Liver (tissue), 9 donors: ENCODE results near the gene WNT16. TPM values are rescaled to one million over a fixed set of nuclear protein-coding genes. Genes with fewer than 3 reads are reported as not detected.
A peak's percentile ranks its signal among the peaks of the same experiment; 100 is the strongest.

Experiments used
- DNase-seq: peaks from one replicate; pipeline ENCODE4 v3.0.0-alpha.2; 2017; ENCODE audit warnings: low spot score
- H3K27ac ChIP-seq, 2 donors: one replicate each; pipeline ENCODE4 v1.7.0; 2013; ENCODE audit warnings: inconsistent platforms in 2 of 2, low read length in 2 of 2, control low read depth in 1 of 2, low read depth in 1 of 2, mild to moderate bottlenecking in 1 of 2
- H3K27me3 ChIP-seq, 4 donors: one replicate each; pipeline versions ENCODE4 v1.6.1 to v1.7.0; 2013; ENCODE audit warnings: low read length in 3 of 4, inconsistent platforms in 1 of 4, mild to moderate bottlenecking in 1 of 4, moderate library complexity in 1 of 4; ENCODE audit not compliant: control insufficient read depth in 4 of 4, insufficient read depth in 4 of 4
- H3K36me3 ChIP-seq, 4 donors: one replicate each; pipeline versions ENCODE4 v1.6.1 to v1.7.0; 2013; ENCODE audit warnings: low read length in 3 of 4, mild to moderate bottlenecking in 3 of 4, low read depth in 1 of 4, moderate library complexity in 1 of 4; ENCODE audit not compliant: control insufficient read depth in 4 of 4, insufficient read depth in 3 of 4
- H3K4me1 ChIP-seq, 4 donors: one replicate each; pipeline versions ENCODE4 v1.6.1 to v1.7.0; 2013; ENCODE audit warnings: low read length in 3 of 4, mild to moderate bottlenecking in 3 of 4, moderate library complexity in 1 of 4; ENCODE audit not compliant: control insufficient read depth in 4 of 4, insufficient read depth in 4 of 4
- H3K4me3 ChIP-seq, 3 donors: one replicate each; pipeline versions ENCODE4 v1.6.1 to v1.7.0; 2013; ENCODE audit warnings: low read length in 3 of 3, control low read depth in 1 of 3, low read depth in 1 of 3, mild to moderate bottlenecking in 1 of 3
- H3K9ac ChIP-seq, 2 donors: one replicate each; pipeline ENCODE4 v1.7.0; 2013; ENCODE audit warnings: low read length in 2 of 2, mild to moderate bottlenecking in 2 of 2, moderate library complexity in 2 of 2, control low read depth in 1 of 2, low read depth in 1 of 2
- H3K9me3 ChIP-seq, 4 donors: one replicate each; pipeline versions ENCODE4 v1.6.1 to v1.7.0; 2013; ENCODE audit warnings: low read length in 3 of 4; ENCODE audit not compliant: control insufficient read depth in 4 of 4
- CTCF ChIP-seq: fragments of 150-350 bp; IDR thresholded peaks from 2 replicates; pipeline ENCODE4 v1.5.1; 2017; ENCODE audit warnings: improper control_type of control experiment, low read depth, low read length; ENCODE audit not compliant: missing input control
- EGR1 ChIP-seq, 2 donors: IDR thresholded peaks; 2 replicates each; pipeline ENCODE4 v1.6.1; 2016 to 2018; ENCODE audit warnings: antibody characterized with exemption in 2 of 2, low read depth in 2 of 2
- FOXA1 ChIP-seq: IDR thresholded peaks from 2 replicates; pipeline ENCODE4 v1.6.1; 2016; ENCODE audit warnings: antibody characterized with exemption
- FOXA2 ChIP-seq: IDR thresholded peaks from 2 replicates; pipeline ENCODE4 v1.6.1; 2016; ENCODE audit warnings: antibody characterized with exemption
- HNF4A ChIP-seq, 2 donors: conservative IDR thresholded peaks; 2 replicates each; pipeline ENCODE4 v1.6.1; 2016; ENCODE audit warnings: antibody characterized with exemption in 2 of 2, mild to moderate bottlenecking in 2 of 2
- HNF4G ChIP-seq: IDR thresholded peaks from 2 replicates; pipeline ENCODE4 v1.6.1; 2016; ENCODE audit warnings: antibody characterized with exemption
- MAX ChIP-seq: IDR thresholded peaks from 2 replicates; pipeline ENCODE4 v1.6.1; 2016; ENCODE audit warnings: antibody characterized with exemption
- NR2F2 ChIP-seq: IDR thresholded peaks from 2 replicates; pipeline ENCODE4 v1.6.1; 2016; ENCODE audit warnings: antibody characterized with exemption
- RAD21 ChIP-seq, 2 donors: IDR thresholded peaks; 2 replicates each; pipeline ENCODE4 v1.6.1; 2016; ENCODE audit warnings: antibody characterized with exemption in 2 of 2, mild to moderate bottlenecking in 2 of 2
- REST ChIP-seq: IDR thresholded peaks from 2 replicates; pipeline ENCODE4 v1.6.1; 2016; ENCODE audit warnings: antibody characterized with exemption, mild to moderate bottlenecking
- TAF1 ChIP-seq: conservative IDR thresholded peaks from 2 replicates; pipeline ENCODE4 v1.6.1; 2016; ENCODE audit warnings: antibody characterized with exemption, mild to moderate bottlenecking
- WGBS: extraction: QIAGEN DNeasy Blood & Tissue Kit; methylation state at CpG from one replicate; pipeline ENCODE4 v1.1.7; 2013; 5-methylcytosine and 5-hydroxymethylcytosine counted together
- polyA plus RNA-seq, 2 donors: library from polyadenylated mRNA; stranded (reverse) in 1 of 2; unstranded in 1 of 2; fragments of 200-250 nt in 1 of 2; fragments of >200 nt in 1 of 2; fragmentation: Nextera tagmentation in 1 of 2; extraction: Ambion mirVana in 1 of 2; gene quantifications; one replicate each; pipeline versions ENCODE4 v1.2.1 to v1.2.3, GENCODE V29; 2013 to 2015
- total RNA-seq, 2 donors: library from RNA; depleted of rRNA; stranded (reverse); fragments of >200 nt; gene quantifications; one replicate each; pipeline ENCODE4 v1.2.3, GENCODE V29; 2014
- donor health status: healthy.
- donor health status: healthy.
- donor health status: healthy.
- donor health status: healthy.
- donor health status: healthy.

WNT16 gene
- total and polyA plus RNA-seq, 4 donors: not detected

GRCh38 chr7:121360564-121360963, 31.8 kb downstream of the WNT16 start (continued):
- TF ChIP-seq CTCF: no peak
- no peak for TF ChIP-seq RAD21 (IDR thresholded peaks at IDR 0.05)
- TF ChIP-seq FOXA1: no peak
- no peak for TF ChIP-seq TAF1
- no peak for TF ChIP-seq EGR1 (IDR thresholded peaks at IDR 0.05; ENCODE audit: low read depth in 2 of 2)
- no peak for TF ChIP-seq MAX

GRCh38 chr7:121366852-121367431, 38.1 kb downstream of the WNT16 start:
- H3K27me3 ChIP-seq: no peaks in the 10 kb centered on the region
- no peak overlapping the region for H3K9ac ChIP-seq
- WGBS: 37% methylated on average over 2 of the region's 2 CpGs
- H3K9me3 ChIP-seq: no peaks in the 10 kb centered on the region
- DNase-seq: no peak
- peaks cover 2 to 5% (median 4%) of the 10 kb centered on the region in 4 donors for H3K36me3 ChIP-seq
- no peak overlapping the region for H3K4me3 ChIP-seq
- H3K4me1 ChIP-seq: no peaks in the 10 kb centered on the region
- TF ChIP-seq FOXA2 (no peak), CTCF (peak; percentile 82), RAD21 (IDR thresholded peaks at IDR 0.05) (peak; percentile 86 to 87), TAF1 (no peak), REST (no peak), MAX (no peak), HNF4A (conservative IDR thresholded peaks at IDR 0.05) (no peak)
- H3K27ac ChIP-seq: no peak overlapping the region

GRCh38 chr7:121369462-121369861, 40.7 kb downstream of the WNT16 start:
- Histone ChIP-seq H3K4me1 (no peaks in the 10 kb centered on the region), H3K27me3 (no peaks in the 10 kb centered on the region), H3K36me3 (peaks cover 0 to 2% (median under 1%) of the 10 kb centered on the region in 4 donors), H3K9ac (no peak overlapping the region), H3K9me3 (no peaks in the 10 kb centered on the region), H3K4me3 (no peak overlapping the region), H3K27ac (no peak overlapping the region)
- 32% methylated on average over 2 of the region's 2 CpGs for WGBS
- TF ChIP-seq NR2F2 (peak; percentile 72), HNF4G (no peak)
- no peak for DNase-seq
